Heart right ventricle (tissue), 16 donors: ENCODE measurements around the gene KSR2. TPM values are rescaled to one million over a fixed set of nuclear protein-coding genes. Genes with fewer than 3 reads are reported as not detected.

ENCODE experiments used
- ATAC-seq, 8 donors: fragments of 200-7000 bp; cut with Tn5 transposase; one replicate each; pipeline ENCODE4 v1.9.1; 2020; ENCODE audit warnings: mild to moderate bottlenecking in 8 of 8, moderate library complexity in 8 of 8, moderate number of reproducible peaks in 1 of 8
- DNase-seq, 2 donors: peaks; one replicate each; pipeline ENCODE4 v3.0.0-alpha.2; 2020
- H3K27ac ChIP-seq, 10 donors: fragments of 200-600 bp; sonication (generic) in 2 of 10; one replicate each; pipeline versions ENCODE4 v1.5.0 to v1.8.0; 2020 to 2022; ENCODE audit warnings: mild to moderate bottlenecking in 3 of 10
- H3K27me3 ChIP-seq, 7 donors: fragments of 200-600 bp; one replicate each; pipeline ENCODE4 v1.8.0; 2021 to 2022; ENCODE audit warnings: mild to moderate bottlenecking in 2 of 7
- H3K36me3 ChIP-seq, 9 donors: fragments of 200-600 bp; sonication (generic) in 1 of 9; one replicate each; pipeline versions ENCODE4 v1.5.0 to v1.8.0; 2020 to 2022; ENCODE audit warnings: mild to moderate bottlenecking in 2 of 9
- H3K4me1 ChIP-seq, 9 donors: fragments of 200-600 bp; sonication (generic) in 1 of 9; one replicate each; pipeline versions ENCODE4 v1.5.0 to v1.8.0; 2020 to 2022; ENCODE audit warnings: mild to moderate bottlenecking in 4 of 9
- H3K4me3 ChIP-seq, 10 donors: fragments of 200-600 bp; sonication (generic) in 2 of 10; one replicate each; pipeline versions ENCODE4 v1.5.0 to v1.8.0; 2020 to 2022; ENCODE audit warnings: mild to moderate bottlenecking in 7 of 10, moderate library complexity in 2 of 10
- H3K9me3 ChIP-seq, 11 donors: fragments of 200-600 bp in 10 of 11; sonication (generic) in 2 of 11; one replicate each; pipeline versions ENCODE4 v1.5.0 to v1.8.0; 2013 to 2022; ENCODE audit warnings: mild to moderate bottlenecking in 2 of 11, control low read depth in 1 of 11, moderate library complexity in 1 of 11
- CTCF ChIP-seq, 9 donors: fragments of 200-600 bp; sonication (generic) in 2 of 9; IDR thresholded peaks; one replicate each; pipeline versions ENCODE4 v1.5.0 to v1.8.0; 2021 to 2022; ENCODE audit warnings: antibody characterized with exemption in 9 of 9, mild to moderate bottlenecking in 5 of 9, moderate library complexity in 1 of 9
- WGBS, 2 donors: extraction: QIAGEN DNeasy Blood & Tissue Kit; methylation state at CpG; one replicate each; pipeline ENCODE4 v1.1.7; 2013; ENCODE audit warnings: inconsistent platforms in 1 of 2; 5-methylcytosine and 5-hydroxymethylcytosine counted together
- intact Hi-C, 10 donors: fragments of 100-400 bp; cut with DNase I; formaldehyde crosslinking; loops; one replicate each; pipeline versions ENCODE4 v1.11.1 to v1.14.2; 2022
- polyA plus RNA-seq, 2 donors: library from polyadenylated mRNA; stranded (reverse); fragments of 200-250 nt; gene quantifications; one replicate each; pipeline ENCODE4 v1.2.3, GENCODE V29; 2013
- total RNA-seq, 10 donors: library from RNA; stranded (reverse); fragmentation: NEBNext Ultra II Directional in 3 of 10; extraction: Animal tissue kit (Norgen Biotek cat#: 25700) in 3 of 10; gene quantifications; one replicate each; pipeline versions ENCODE4 v1.2.1 to v1.2.4, GENCODE V29; 2021 to 2023
- donor health status: Arrhythmogenic right ventricular cardiomyopathy.
- donor health status: ischemic (EF 13 %, LVEDD 7.1; RV severe dilation, severe dysfunction).
- donor health status: healthy with polysubstance abuse.
- donor health status: DM: no; HTN: yes; CAD: no.
- donor health status: DM: no; HTN: no; CAD: no.
- donor health status: ischemic (EF 25% LVEDD 6.9; RV normal size, moderate dysfunction).
- donor health status: ischemic (EF 25% LVEDD 5.7; RV mildly dilated, moderate dysfunction).
- donor health status: healthy.
- donor health status: DM: yes; HTN: yes; CAD: no.
- donor health status: Ischemic cardiomyopathy.
- donor health status: ischemic (EF 35%, LVEDD 5.7; RV mildly dilated, moderate dysfunction).
- donor health status: nonischemic (EF 11% LVEDD 7.7; RV severe dilation, severe dysfunction).
- donor health status: DM: yes; HTN: yes; CAD: no.
- donor health status: PGD.
- donor health status: ischemic (EF 29% LVEDD 5.4; RV normal size, mild dysfunction).
- donor health status: nonischemic (EF 23%, LVEDD 6.1; RV moderate dilation, normal function).

KSR2 gene
- total and polyA plus RNA-seq, 12 donors: 0.02 TPM; not detected in 9

- peaks cover 0 to 8% (median 0%) of the 10 kb centered on the region in 11 donors for H3K9me3 ChIP-seq
- no peaks in the 10 kb centered on the region for H3K36me3 ChIP-seq
- no peak overlapping the region for H3K4me3 ChIP-seq
- ATAC-seq (no peak), DNase-seq (no peak)
- intact Hi-C loops: loop anchor here in 1 of 10 donors (10.0 kb wide), 1 partner anchor 381 kb away; no protein-coding TSS in a partner anchor
- no peak overlapping the region for H3K27ac ChIP-seq
- no peak for TF ChIP-seq CTCF (IDR thresholded peaks at IDR 0.05)
- peaks cover 0 to 44% (median 12%) of the 10 kb centered on the region in 7 donors for H3K27me3 ChIP-seq
- WGBS, 2 donors: 57 to 67% methylated on average over 1 of the region's 1 CpG
- H3K4me1 ChIP-seq: no peaks in the 10 kb centered on the region
These were observed 373.0 kb downstream of the KSR2 start for GRCh38 chr12:117595751-117596150.

GRCh38 chr12:117594481-117594880 is 374.3 kb downstream of the KSR2 start:
- ATAC-seq (no peak), DNase-seq (no peak)
- H3K9me3 ChIP-seq: peaks cover 0 to 19% (median 4%) of the 10 kb centered on the region in 11 donors
- no peaks in the 10 kb centered on the region for H3K4me1 ChIP-seq
- H3K4me3 ChIP-seq: no peak overlapping the region
- WGBS, 2 donors: 12 to 14% methylated on average over 4 of the region's 4 CpGs
- H3K36me3 ChIP-seq: no peaks in the 10 kb centered on the region
- no peak for TF ChIP-seq CTCF (IDR thresholded peaks at IDR 0.05)
- peaks cover 0 to 42% (median 12%) of the 10 kb centered on the region in 7 donors for H3K27me3 ChIP-seq
- H3K27ac ChIP-seq: no peak overlapping the region
- intact Hi-C loops: loop anchor here in 1 of 10 donors (10.0 kb wide), 1 partner anchor 380 kb away; no protein-coding TSS in a partner anchor

DNA sequence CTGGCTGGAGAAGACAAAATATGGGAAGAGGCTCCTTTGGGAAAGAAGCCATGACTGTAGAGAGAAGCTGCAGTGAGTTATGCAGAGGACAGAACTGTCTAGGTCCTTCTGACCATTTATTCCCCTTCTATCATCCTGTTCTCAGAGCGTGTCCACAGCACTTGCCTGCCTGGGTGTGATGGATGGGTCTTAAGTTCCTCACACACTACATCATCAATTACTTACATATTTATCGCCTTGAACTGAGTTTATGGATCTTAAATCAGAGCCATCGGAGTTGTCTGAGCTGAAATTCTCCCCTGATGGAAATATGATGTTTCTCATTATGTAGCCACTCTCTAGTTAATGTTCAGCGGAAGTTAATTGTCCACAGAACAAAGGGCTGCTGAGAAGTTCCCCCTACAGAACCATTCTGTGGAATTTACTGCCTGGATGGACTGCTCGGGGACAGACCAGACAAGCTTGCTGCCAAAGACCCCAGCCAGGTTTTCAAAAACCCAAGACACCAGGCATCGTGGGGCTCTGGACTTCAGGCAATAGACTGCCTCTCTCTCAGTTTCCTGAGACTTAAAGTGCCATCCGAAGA is 374.9 kb downstream of the KSR2 start:
- ATAC-seq (no peak), DNase-seq (no peak)
- TF ChIP-seq CTCF (IDR thresholded peaks at IDR 0.05): no peak
- Histone ChIP-seq H3K36me3 (no peaks in the 10 kb centered on the region), H3K27ac (no peak overlapping the region), H3K27me3 (peaks cover 0 to 36% (median 12%) of the 10 kb centered on the region in 7 donors), H3K9me3 (peaks cover 0 to 19% (median 4%) of the 10 kb centered on the region in 11 donors), H3K4me3 (no peak overlapping the region), H3K4me1 (no peaks in the 10 kb centered on the region)
- intact Hi-C loops: loop anchor here in 1 of 10 donors (10.0 kb wide), 1 partner anchor 379 kb away; no protein-coding TSS in a partner anchor
- 53 to 58% methylated on average over 7 of the region's 7 CpGs for WGBS, 2 donors

DNA sequence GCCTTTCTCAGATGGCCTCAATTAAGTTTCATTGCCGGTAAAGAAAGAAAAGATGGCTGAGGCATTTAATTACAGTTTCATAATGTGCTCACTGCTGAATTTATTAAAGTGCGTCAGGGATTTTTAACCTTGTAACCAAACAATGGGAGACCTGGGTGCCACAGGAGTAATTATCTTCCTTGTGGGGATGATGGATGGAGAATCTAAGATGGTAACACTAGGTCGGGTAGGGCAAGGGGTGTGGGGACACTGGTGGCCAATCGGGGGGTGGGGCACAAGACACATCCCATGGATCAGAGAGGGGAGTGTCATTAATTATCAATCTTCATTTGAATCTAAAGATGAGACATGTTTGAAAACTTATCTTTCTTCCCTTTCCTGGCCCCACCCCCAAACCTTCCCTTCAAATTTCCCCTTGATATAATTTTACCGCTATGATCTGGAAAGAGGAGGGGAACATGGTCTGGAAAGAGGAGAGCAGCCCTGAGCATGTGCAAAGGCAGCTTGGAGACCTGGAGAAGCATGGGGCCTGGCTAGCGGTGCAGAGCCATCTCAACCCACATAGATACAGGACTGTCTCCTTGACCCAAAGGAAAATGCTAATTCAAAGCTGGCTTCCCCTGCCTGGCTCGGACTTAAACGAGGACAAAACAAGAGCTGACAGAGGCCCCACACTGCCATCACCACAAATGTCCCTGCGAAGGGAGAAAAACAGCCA is 376.0 kb downstream of the KSR2 start:
- DNase-seq: no peak
- Histone ChIP-seq H3K4me1 (no peaks in the 10 kb centered on the region), H3K27me3 (peaks cover 0 to 39% (median 5%) of the 10 kb centered on the region in 7 donors), H3K4me3 (no peak overlapping the region), H3K36me3 (no peaks in the 10 kb centered on the region), H3K27ac (no peak overlapping the region), H3K9me3 (peaks cover 0 to 19% (median 4%) of the 10 kb centered on the region in 11 donors)
- no peak for TF ChIP-seq CTCF (IDR thresholded peaks at IDR 0.05)
- intact Hi-C loops: loop anchor here in 1 of 10 donors (10.0 kb wide), 1 partner anchor 378 kb away; no protein-coding TSS in a partner anchor
- 57 to 61% methylated on average over 9 of the region's 9 CpGs for WGBS, 2 donors
- no peak for ATAC-seq
